NCI-H187 treated with DMSO at 0.1 percent for 48 hours (cell line): ENCODE measurements around the gene LYZL4.

ENCODE experiments used
- DNase-seq: peaks from one replicate; lab custom pipeline; 2025; lab: John Stamatoyannopoulos, UW

Gene LYZL4, protein sequence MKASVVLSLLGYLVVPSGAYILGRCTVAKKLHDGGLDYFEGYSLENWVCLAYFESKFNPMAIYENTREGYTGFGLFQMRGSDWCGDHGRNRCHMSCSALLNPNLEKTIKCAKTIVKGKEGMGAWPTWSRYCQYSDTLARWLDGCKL

DNA sequence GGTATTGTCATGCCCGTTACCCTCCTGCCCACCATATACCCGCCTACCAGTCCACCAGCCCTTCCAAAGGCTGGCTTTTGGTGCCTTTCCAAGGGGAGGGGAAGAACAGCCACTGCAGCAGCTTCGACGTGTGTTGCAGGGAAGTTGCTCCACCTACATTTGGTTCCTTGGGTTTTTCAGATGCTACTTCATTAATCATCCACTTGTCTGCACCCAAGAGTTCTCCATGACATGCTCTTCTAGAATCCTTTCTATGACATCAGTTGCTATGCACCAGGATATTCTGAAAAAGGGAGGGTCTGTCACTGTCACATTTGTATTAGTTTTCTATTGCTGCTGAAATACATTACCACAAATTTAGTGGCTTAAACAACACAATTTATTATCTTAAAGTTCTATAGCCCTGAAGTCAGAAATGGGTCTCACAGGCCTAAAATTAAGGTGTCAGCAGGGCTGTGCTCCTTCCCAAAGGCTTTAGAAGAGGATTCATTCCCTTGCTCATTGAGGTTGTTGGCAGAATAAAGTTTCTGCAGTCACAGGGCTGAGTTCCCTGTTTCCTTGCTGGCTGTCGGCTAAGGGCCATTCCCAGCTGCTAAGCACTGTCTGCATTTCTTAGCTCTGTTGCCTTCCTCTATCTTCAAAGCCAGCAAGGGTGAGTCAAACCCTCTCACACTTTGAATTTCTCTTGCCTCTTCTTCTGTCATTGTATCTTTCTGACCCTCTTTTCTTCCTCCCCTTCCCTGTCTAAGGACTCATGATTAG lies at the start of gene LYZL4:
Gene LYZL4, minus strand, starts transcription at position 241 of the 762 bp plus-strand sequence. CDS start 3,359 bp downstream, outside the sequence.
- DNase-seq: no peak

DNA sequence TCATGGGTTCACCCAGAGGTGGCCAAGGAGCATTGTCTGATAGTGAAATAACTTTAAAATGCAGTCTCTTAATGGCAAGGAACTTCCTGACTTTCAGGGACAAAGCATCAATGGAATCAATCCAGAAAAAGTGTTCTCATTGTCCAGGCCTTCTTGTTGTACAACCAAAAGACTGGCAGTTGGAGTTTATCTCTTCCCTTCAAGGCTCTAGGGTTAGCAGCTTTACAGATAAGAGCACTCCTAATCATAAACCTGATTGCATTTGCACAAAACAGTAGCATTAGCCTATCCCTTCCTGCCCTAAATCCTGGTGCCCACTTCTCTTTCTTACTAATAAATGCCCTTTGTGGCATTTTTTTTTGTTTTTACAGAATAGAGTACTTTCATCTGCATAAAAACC lies 48.7 kb upstream of the LYZL4 start:
- DNase-seq: no peak

DNA sequence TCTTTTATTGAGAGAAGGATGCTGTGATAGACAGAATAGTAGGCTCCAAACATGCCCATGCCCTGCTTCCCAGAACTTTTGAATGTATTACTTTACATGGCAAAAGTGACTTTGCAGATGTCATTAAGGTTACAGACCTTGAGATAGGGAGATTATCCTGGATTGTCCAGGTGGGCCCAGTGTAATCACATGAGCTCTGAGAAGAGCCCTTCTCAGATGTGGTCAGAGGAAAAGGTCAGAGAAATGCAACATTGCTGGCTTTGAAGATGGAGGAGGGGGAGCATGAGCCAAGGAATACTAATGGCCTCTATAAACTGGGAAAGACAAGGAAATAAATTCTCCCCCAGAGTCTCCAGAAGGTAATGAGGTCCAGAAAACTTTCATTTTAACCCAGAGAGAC lies 45.8 kb upstream of the LYZL4 start:
- no peak for DNase-seq

DNA sequence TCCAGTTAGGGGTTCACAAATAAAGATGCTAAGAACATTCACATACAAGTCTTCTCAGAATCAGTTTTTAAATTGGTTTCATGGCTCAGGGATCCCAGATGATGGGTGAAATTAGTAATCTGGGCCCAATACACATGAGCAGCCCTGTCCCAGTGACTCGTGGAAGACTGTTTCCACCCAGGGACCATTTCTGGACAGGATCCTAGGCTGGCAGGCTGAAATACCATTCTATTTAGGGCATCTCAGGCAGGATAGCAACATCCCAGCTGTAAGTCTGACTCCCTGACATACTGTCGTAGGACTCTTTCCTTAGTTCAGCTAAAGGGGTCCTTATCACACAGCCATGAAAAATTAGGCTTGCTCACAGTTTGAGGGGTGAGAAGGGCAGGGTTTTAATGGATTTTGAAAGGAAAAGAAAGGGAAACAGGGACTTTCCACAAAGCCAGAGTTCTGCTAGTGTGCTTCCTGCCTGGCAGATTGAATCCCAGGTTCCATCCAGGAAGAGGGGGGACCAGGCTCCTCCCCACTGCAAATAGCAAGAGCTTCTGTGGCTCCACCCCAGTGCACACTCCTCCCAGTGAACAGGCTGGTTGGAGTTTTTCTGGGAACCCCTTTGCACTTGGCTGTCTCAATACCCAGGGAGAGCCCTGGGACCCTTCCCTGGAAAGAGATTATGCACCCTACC lies 41.3 kb upstream of the LYZL4 start:
- no peak for DNase-seq

DNA sequence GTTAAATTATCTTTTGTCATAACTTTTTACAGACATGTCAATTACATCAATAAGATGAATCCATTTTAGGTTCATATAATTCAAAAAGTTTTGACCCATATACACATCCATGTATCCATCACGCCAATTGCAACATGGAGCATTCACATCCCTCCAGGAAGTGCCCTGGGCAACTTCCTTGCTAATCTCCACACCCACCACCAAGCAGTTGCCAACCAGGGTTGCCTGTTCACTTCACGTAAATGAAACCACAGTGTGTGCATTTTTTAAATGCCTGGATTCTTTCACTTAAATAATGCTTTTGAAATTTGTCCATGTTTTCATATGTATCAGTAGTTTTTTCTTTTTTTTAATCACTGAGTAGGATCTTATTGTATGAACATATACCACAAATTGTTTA lies 40.7 kb upstream of the LYZL4 start:
- DNase-seq: no peak

DNA sequence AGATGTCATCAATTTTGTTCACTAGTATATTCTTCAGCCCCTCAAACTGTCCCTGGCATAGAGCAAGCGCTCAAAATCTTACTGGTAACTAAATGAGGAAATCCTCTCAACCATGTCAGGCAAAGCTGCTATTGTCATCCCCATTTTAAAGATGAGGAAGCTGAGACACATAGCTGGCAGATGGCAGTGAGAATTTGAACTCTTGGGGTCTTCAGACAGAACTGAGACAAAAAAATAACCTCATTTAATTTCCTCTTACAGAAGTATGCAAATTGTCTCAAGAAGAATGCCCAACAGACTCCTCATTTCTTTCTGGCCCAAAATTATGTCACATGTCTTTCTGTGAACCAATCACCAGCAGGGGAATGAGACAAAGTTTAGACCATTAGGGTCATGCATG lies 40.2 kb upstream of the LYZL4 start:
- DNase-seq: no peak

DNA sequence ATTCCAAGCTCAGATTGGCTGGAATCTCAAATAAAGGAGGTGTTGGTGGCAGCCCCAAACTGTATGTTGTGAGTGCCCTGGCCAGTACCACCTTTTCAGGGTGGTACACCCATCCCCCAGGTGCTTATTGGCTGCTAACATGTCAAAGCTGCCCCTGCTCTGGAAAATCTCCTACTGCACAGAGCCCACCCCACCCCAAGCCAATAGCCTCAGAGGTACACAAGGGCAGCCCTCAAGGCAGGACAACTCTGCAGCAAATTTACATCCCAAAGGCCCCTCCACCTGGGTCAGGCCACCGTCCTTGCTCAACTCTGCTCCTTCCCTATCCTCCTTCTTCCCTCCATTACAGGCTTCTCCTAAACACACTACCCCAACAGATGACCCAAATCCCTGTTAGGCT lies 37.1 kb upstream of the LYZL4 start:
- DNase-seq: no peak

DNA sequence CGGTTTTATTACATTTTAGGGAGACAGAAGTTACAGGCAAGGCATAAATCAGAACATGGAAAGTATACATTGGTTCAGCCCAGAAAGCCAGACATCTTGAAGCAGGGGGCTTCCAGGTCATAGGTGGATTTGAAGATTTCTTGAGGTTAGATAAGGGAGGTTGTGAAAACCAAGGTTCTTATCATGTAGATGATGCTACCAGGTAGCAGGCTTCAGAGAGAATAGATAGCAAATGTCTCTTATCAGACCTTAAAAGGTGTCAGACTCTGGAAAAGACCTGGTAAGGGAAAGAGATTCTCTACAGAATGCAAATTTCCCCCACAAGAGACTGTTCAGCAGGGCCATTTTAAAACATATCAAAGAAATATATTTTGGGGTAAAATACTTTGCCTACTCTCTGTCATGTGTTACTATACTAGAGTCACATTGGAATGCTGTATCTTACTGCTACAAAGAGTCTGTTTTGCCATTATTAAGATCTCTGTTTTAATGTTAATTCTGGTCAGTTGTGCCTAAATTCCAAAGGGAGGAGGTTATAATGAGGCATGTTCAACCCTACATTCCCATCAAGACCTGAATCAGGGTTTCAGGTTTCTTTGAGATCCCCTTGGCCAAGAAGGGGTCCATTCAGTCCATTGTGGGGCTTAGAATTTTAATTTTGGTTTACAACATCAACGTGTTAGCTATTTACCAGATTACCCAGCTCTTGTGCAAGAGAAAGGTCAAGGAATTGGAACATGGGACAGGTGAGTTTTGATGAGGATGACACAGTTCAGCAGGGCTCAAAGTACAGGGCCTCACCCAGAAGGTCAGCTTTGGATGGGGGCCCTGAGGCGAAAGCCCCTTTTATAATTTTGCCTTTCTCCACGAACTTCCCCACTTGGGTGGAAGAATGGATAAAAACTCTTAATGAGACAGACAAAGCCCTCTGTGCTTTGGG lies 36.0 kb upstream of the LYZL4 start:
- DNase-seq: no peak

DNA sequence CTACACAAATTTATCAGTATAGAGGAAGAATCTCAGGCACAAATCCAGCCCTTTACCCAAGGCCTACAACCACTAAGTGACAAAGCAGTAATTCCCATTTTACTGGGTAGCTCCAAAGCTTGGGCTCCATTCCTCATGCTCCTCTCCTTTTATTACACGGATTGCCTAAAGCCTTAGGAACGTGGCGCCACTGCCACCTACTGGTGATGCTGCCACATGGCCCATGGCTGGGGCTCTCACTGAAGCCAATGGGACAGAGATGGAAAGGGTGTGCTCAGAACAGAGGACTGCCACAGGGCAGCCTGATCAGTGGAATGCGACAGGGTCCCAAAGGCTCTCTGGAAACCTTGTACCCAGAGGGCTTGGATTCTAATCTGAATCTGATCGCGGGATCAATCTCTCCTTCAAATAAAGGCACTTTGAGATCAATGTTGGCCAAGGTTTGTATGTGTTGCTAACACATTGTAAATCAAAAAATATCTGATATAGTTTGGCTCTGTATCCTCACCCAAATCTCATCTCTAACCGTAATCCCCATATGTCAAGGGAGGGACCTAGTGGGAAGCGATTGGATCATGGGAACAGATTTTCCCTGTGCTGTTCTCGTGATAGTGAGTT lies 33.5 kb upstream of the LYZL4 start:
- DNase-seq: peak; percentile 12

DNA sequence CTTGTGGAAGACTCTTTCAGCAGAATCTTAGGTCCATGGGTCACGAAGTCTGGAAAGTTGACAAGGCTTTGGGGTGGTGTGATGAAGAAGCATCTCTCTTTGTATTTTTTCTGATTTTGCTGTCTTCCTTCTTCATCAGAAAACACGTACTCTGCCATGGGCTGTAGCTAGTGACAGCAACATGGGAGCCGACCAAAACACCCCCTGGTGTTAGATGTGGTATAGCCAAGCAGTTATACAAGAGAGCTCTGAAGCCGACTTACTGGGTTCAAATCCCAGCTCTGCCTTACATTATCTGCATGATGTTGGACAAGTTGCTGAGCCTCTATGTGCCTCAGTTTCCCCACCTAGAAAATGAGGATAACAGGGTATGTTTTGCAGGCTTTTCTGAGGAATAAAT lies 32.9 kb upstream of the LYZL4 start:
- DNase-seq: no peak

DNA sequence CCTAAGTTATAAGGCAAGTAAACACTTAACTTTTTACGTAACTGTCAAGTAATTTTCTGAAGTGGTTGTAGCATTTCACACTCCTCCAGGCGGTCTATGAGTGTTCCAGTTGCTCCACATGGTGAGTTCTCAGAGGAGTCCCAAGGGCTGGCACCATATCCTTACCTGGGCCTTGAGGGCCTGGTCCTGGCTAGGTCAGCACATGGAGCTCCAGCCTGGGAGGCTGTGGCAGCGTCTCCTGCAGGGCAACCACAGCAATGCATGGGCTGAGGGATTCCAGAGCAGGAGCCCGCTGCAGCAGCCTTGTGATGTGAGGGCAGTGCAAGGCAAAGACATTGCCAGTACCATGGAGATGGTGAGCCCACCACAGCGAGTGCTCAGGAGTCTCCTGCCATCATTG lies 32.2 kb upstream of the LYZL4 start:
- DNase-seq: no peak

DNA sequence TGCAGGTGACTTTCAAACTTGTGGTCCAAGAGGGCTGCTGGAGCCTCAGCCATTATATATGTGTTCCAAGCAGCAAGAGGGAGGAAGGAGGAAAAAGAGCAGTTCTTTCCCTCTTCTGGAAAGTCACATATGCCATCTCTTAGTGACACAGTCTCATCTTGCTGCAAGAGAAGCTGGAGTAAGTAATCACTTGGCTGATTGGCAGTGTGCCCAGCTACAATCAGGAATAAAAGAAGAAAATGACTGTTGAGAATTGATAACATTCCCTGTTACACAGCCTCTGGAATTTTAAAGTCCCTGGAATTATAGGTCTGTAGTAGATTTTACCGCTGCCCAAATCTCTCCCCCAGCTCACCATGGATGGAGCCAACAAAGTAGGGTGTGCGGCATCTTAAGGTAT lies 31.4 kb upstream of the LYZL4 start:
- no peak for DNase-seq

DNA sequence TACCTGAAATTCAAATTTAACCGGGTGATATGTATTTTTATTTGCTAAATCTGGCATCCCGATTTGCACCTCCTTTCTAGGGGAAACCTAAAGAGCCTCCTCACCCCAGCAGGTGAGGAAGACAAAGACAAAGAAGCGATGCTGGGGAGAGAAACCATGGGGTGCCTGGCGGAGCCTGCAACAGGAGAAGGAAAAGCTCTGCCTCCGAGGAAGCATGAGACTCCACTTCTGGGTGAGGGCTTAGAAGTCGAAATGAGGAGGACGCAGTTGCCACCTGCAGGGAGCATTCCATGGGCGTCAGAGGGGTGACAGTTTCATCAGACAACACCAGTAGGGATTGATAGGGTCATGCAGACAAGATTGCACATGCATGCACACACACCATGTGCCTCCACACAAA lies 30.5 kb upstream of the LYZL4 start:
- no peak for DNase-seq

DNA sequence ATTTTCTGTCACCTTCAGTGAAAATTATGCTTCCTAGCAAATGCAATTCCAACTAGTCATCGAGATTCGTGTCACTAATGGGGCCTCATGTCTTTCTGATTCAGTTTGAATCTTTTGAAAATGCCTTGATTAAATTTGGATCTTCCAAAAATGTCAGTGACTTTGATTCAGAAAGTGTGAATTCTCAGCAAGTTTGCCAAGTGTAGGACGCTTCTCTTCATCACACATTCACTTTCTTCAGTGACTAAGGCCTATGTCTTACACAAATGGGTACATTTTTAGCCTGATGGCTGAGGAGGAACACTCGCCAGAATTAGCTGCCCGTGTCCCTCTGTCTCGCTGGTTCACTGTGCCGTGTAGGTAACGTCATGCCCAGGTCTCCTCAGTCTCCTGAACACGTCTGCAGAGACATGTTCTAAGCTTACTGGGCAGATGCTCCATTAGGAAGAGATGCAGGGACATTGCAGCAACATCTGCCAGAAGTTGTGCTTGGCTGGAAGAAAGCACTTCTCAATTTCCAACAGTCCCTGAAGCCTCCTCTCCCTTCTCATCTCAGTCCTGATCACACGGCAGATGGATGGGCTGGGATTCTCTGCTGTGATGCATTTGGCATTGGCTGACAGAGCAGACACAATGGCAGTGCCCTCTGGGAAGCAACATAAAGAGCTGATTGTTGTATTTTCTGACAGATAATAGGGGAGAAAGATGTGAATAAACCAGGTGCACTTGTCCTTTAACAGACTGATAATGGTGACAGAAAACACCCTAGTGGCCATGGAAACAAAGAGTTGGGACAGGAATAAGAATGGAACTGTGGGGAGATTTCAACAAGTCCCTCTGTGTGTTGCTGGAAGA lies 29.1 kb upstream of the LYZL4 start:
- DNase-seq: no peak

DNA sequence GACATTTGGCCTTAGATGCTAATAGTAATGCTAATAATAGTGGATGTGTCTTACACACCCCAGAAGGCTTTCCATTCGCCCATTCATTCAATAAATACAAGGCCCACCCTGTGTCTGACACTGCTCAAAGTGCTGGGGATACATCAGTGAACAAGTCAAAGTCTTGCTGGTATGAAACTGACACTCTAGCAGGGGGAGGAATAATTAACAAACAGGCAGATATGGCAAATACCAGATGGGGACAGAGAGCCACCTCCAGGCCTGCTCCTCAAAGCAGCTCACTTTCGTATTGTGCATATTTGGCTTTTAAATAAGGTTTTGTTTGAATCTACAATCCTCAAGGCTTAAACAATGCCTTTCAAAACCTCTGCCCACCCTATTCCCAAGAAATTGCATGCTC lies 28.3 kb upstream of the LYZL4 start:
- no peak for DNase-seq

DNA sequence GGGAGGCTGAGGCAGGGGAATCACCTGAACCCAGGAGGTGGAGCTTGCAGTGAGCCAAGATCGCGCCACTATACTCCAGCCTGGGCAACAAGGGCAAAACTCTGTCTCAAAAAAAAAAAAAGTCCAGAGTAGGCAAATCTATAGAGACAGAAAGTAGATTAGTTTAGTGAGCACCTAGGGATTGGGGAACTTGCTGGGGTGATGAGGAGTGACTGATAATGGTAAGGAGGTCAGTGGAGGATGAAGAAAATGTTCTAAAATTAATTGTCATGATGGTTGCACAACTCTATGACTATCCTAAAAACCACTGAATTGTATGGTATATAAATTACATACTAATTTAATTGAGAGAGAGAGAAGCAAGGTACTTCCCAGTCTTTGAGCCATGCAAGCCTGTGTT lies 27.8 kb upstream of the LYZL4 start:
- no peak for DNase-seq

DNA sequence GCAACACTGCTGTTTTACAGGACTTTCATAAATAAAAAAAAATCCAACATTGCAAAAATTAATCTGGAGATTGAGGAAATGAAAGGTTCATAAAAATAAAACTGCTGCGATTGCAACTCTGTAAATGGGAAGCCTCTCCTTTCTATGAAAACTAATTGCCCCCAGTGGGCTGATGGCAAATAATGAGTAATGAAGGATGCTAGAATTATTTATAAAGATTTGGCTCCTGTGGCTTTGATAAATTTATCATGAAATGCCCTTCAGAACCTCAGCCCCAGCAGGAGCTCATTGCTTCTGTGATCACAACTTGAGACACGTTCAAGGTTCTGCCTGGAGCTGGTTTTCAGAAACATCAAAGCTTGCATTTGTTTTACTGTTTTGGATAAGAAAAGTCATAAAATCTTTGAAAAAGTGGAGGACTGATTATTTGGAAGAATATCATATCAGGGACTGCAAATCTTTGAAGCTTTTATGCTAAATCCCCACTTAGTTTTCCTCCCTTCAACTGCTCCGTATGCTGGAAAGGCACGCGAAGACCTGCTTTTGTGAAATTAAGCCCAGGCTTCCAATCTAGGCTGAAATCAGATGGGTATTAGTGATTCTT lies 24.5 kb upstream of the LYZL4 start:
- DNase-seq: no peak

DNA sequence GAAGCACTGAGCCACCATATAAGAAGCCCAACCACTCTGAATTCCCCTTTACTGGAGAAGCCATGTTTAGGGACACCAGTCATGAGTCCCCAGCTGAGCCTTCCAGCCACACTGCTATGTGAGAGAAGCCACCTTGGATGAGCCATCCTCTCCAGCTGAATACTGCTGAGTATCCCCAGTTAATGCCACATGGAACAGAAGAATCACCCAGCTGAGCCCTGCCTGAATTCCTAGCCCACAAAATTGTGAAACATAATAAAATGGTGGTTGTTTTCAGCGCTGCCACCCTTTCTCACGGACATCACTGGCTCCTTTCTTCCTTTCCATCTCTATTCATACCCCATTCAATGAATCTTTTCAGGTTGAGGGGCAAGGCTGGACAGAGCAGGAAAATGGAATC lies 22.1 kb upstream of the LYZL4 start:
- no peak for DNase-seq

DNA sequence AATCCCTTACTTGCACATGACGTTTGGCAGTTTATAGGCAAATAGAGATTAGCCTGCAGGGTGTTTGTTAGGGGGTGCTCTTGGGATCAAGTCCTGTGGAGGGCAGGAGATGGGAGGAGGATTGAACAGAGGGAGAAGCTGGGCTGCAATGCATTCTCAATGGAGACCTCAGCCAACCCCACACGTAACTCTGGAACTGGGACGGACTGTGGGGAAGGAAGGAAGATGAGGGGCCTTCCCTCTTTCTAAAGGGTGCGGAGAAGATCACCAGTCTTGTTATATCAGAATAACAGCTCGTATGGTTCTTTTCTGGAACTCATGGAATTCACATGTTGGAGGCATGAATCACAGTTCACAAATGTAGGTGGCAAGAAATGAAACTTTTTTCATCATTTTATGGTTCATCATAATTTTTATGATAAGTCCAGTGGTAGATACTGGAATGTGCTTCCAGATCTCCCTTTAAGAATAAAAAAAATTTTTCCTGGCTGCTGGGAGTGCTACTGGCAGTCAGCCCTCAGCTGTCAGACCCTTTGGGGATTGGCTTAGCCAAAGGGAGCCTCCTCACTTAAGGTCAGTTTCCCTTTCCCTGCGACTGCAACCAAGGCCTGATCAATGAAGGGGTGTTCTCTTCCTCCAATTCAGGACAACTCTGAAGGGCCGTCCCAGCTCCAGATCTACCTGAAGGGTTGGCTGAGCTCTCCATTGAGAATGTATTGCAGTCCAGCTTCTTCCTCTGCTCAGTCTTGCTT lies 20.5 kb upstream of the LYZL4 start:
- DNase-seq: no peak

DNA sequence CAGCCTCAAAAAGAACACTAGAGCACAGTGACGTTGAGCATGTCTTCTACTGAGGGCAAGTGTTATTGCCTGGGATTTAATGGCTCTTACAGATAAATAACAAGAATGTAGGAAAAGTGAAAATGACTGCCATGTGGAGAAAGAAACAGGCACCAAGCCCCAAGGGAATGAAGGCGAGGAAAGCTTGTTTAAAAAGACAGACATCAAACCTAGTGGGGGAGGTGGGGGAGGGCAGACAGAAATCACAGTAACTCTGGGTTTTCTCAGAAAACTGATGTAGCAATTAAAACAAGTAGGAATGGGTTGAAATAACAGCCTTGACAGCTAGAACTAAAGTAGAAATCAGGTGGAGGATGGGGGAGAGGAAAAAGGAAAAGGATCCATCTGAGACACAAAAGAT lies 18.4 kb upstream of the LYZL4 start:
- DNase-seq: no peak
